Stimulated activated CD8-positive, alpha-beta memory T cell treated with anti-CD3 and anti-CD28 coated beads, Interleukin-4, amount 100 ng/mL, for 4 hours (primary cell): ENCODE results near the gene RBM23.
"Not testable (repeated sequence)": the region's sequence is repeated elsewhere in the genome, so short reads cannot be mapped to it uniquely, and the experiment has no call there.

ENCODE experiments used
- DNase-seq, 2 donors: peaks; one replicate each; pipeline ENCODE4 v3.0.0-alpha.2; 2020; ENCODE audit warnings: low read depth in 2 of 2, low spot score in 1 of 2

RBM23 gene

GRCh38 chr14:22919601-22919921 lies 612 bp upstream of the RBM23 start:
- DNase-seq: no peak

- no peak for DNase-seq
These were observed 2.9 kb downstream of the RBM23 start for GRCh38 chr14:22915886-22916521.

GRCh38 chr14:22914836-22915235 lies 4.1 kb downstream of the RBM23 start:
- not testable (repeated sequence) for DNase-seq

- DNase-seq: no peak
These were observed 8.0 kb downstream of the RBM23 start for GRCh38 chr14:22910916-22911315.

GRCh38 chr14:22908601-22909000 lies 10.3 kb downstream of the RBM23 start:
- no peak for DNase-seq

GRCh38 chr14:22907429-22907828 lies 11.5 kb downstream of the RBM23 start:
- DNase-seq: no peak

- no peak for DNase-seq
These were observed 12.9 kb downstream of the RBM23 start for GRCh38 chr14:22906073-22906472.

- DNase-seq: no peak
These were observed 13.3 kb downstream of the RBM23 start for GRCh38 chr14:22905627-22906026.

- DNase-seq: no peak
These were observed 15.2 kb downstream of the RBM23 start for GRCh38 chr14:22903742-22904087.

- DNase-seq: no peak
These were observed 17.1 kb downstream of the RBM23 start for GRCh38 chr14:22901799-22902198.

- DNase-seq: no peak
These were observed 18.7 kb downstream of the RBM23 start for GRCh38 chr14:22900081-22900799.

GRCh38 chr14:22898302-22899090 lies 20.5 kb downstream of the RBM23 start:
- DNase-seq: no peak

GRCh38 chr14:22897357-22897756 lies 21.6 kb downstream of the RBM23 start:
- DNase-seq: no peak

GRCh38 chr14:22896760-22897159 lies 22.2 kb downstream of the RBM23 start:
- no peak for DNase-seq

GRCh38 chr14:22896356-22896755 lies 22.6 kb downstream of the RBM23 start:
- DNase-seq: no peak

GRCh38 chr14:22895402-22895801 lies 23.5 kb downstream of the RBM23 start:
- no peak for DNase-seq

- DNase-seq: no peak
These were observed 25.2 kb downstream of the RBM23 start for GRCh38 chr14:22893706-22894105.

- no peak for DNase-seq
These were observed 26.5 kb downstream of the RBM23 start for GRCh38 chr14:22892488-22892887.

GRCh38 chr14:22890416-22890815 lies 28.5 kb downstream of the RBM23 start:
- DNase-seq: no peak

GRCh38 chr14:22888662-22889061 lies 30.3 kb downstream of the RBM23 start:
- no peak for DNase-seq

GRCh38 chr14:22887990-22888378 lies 31.0 kb downstream of the RBM23 start:
- DNase-seq: peak in 1 of 2 donors; percentile 39

- DNase-seq: no peak
These were observed 31.5 kb downstream of the RBM23 start for GRCh38 chr14:22887260-22887989.
